Endothelial cell of umbilical vein (primary cell): ENCODE measurements around the gene AIG1. TPM values are rescaled to one million over a fixed set of nuclear protein-coding genes. Genes with fewer than 3 reads are reported as not detected.

Source experiments
- BruUV-seq: library from RNA; stranded (reverse); fragments of 400-500 nt; replicated peaks from 2 replicates; lab custom pipeline; 2021; lab: Mats Ljungman, UMichigan
- CTCF ChIA-PET: fragments of 300-600, 350-600 bp; sonication (Branson Sonifier 250); formaldehyde crosslinking; loops from one replicate; lab custom pipeline; 2021; ENCODE audit warnings: antibody characterized with exemption, inconsistent platforms; lab: Charles Lee
- POLR2A ChIA-PET: fragments of 300-600, 350-600 bp; sonication (Branson Sonifier 250); formaldehyde crosslinking; loops from one replicate; lab custom pipeline; 2021; ENCODE audit warnings: antibody characterized with exemption, inconsistent platforms; lab: Charles Lee
- DNase-seq: peaks from one replicate; pipeline ENCODE4 v3.0.0-alpha.2; 2011; ENCODE audit warnings: low read depth, low spot score
- FAIRE-seq: peaks from 2 replicates; lab custom pipeline; 2011; peaks lifted over from hg19 to GRCh38; lab: Jason Lieb, UNC
- H2AFZ ChIP-seq: 2 replicates; pipeline ENCODE4 v1.6.0; 2012; ENCODE audit warnings: low read depth, low read length, control low read depth, inconsistent platforms
- H3K27ac ChIP-seq: 2 replicates; pipeline ENCODE4 v1.5.1; 2011; ENCODE audit warnings: low read depth, mild to moderate bottlenecking, control low read depth, low read length, moderate library complexity; ENCODE audit not compliant: insufficient read depth
- H3K27me3 ChIP-seq, 2 experiments: 2 replicates each; pipeline versions ENCODE4 v1.6.0 to v1.6.1; 2011; ENCODE audit warnings: low read length in 2 of 2, mixed read lengths in 1 of 2; ENCODE audit not compliant: control insufficient read depth in 2 of 2, insufficient read depth in 2 of 2
- H3K36me3 ChIP-seq, 2 experiments: 2 replicates in 1 of 2; 3 replicates in 1 of 2; pipeline ENCODE4 v1.5.1; 2011; ENCODE audit warnings: low read length in 2 of 2, mild to moderate bottlenecking in 1 of 2, moderate library complexity in 1 of 2; ENCODE audit not compliant: control insufficient read depth in 2 of 2, insufficient read depth in 2 of 2; ENCODE audit errors: extremely low read depth in 1 of 2
- H3K4me1 ChIP-seq: 3 replicates; pipeline ENCODE4 v1.5.1; 2011; ENCODE audit warnings: mild to moderate bottlenecking, low read length; ENCODE audit not compliant: control insufficient read depth, insufficient read depth; ENCODE audit errors: extremely low read depth
- H3K4me2 ChIP-seq: 2 replicates; pipeline ENCODE4 v1.6.1; 2011; ENCODE audit warnings: low read length, control low read depth, mixed read lengths; ENCODE audit not compliant: insufficient read depth
- H3K4me3 ChIP-seq, 3 experiments: fragments of 200-600 bp in 1 of 3; sonication (generic), shearing (Covaris generic) in 1 of 3; replicated peaks in 1 of 3; 2 replicates each; pipeline ENCODE4 v1.5.1; 2011 to 2016; ENCODE audit warnings: control low read depth in 3 of 3, low read length in 3 of 3, mild to moderate bottlenecking in 2 of 3, inconsistent platforms in 1 of 3, low read depth in 1 of 3, moderate library complexity in 1 of 3; ENCODE audit not compliant: insufficient read depth in 1 of 3
- H3K79me2 ChIP-seq: 2 replicates; pipeline ENCODE4 v1.6.0; 2012; ENCODE audit warnings: low read length, inconsistent platforms; ENCODE audit not compliant: control insufficient read depth, insufficient read depth
- H3K9ac ChIP-seq: replicated peaks from 2 replicates; pipeline ENCODE3; 2011; ENCODE audit warnings: low read length, control low read depth; ENCODE audit not compliant: insufficient read depth; ENCODE audit errors: extremely low read depth
- H3K9me1 ChIP-seq: replicated peaks from 3 replicates; pipeline ENCODE4 v1.6.0; 2011; ENCODE audit warnings: mild to moderate bottlenecking, low read length; ENCODE audit not compliant: control insufficient read depth, insufficient read depth; ENCODE audit errors: extremely low read depth
- H3K9me3 ChIP-seq: replicated peaks from 2 replicates; pipeline ENCODE4 v1.5.1; 2012; ENCODE audit warnings: low read length, inconsistent platforms; ENCODE audit not compliant: control insufficient read depth, insufficient read depth
- H4K20me1 ChIP-seq: replicated peaks from 2 replicates; pipeline ENCODE3; 2011; ENCODE audit warnings: mild to moderate bottlenecking, low read length; ENCODE audit not compliant: control insufficient read depth, insufficient read depth; ENCODE audit errors: extremely low read depth
- CTCF ChIP-seq, 2 donors: IDR thresholded peaks; 1 replicate in 1 of 2; 2 replicates in 1 of 2; pipeline ENCODE4 v1.5.1; 2011; ENCODE audit warnings: low read length in 2 of 2, mild to moderate bottlenecking in 2 of 2, moderate library complexity in 2 of 2, control low read depth in 1 of 2, inconsistent platforms in 1 of 2, low read depth in 1 of 2; ENCODE audit not compliant: insufficient read depth in 1 of 2; ENCODE audit errors: extremely low read depth in 1 of 2
- EZH2 ChIP-seq: IDR thresholded peaks from 2 replicates; pipeline ENCODE4 v1.6.1; 2012; ENCODE audit warnings: borderline replicate concordance, low read depth, mild to moderate bottlenecking, moderate library complexity, low read length, inconsistent platforms; ENCODE audit not compliant: severe bottlenecking
- FOS ChIP-seq: IDR thresholded peaks from 2 replicates; pipeline ENCODE4 v1.6.1; 2011; ENCODE audit warnings: mild to moderate bottlenecking, low read length, moderate library complexity, borderline replicate concordance; ENCODE audit not compliant: insufficient read depth
- GATA2 ChIP-seq: IDR thresholded peaks from 2 replicates; pipeline ENCODE4 v1.7.0; 2011; ENCODE audit warnings: low read depth, mild to moderate bottlenecking, moderate library complexity, mixed read lengths, low read length; ENCODE audit not compliant: insufficient read length, insufficient read depth
- JUN ChIP-seq: IDR thresholded peaks from 2 replicates; pipeline ENCODE4 v1.6.1; 2011; ENCODE audit warnings: borderline replicate concordance, low read depth; ENCODE audit not compliant: insufficient read length, insufficient read depth
- MYC ChIP-seq: IDR thresholded peaks from one replicate; pipeline ENCODE4 v1.6.1; 2011; ENCODE audit warnings: mild to moderate bottlenecking, low read depth, low read length
- POLR2A ChIP-seq: IDR thresholded peaks from 2 replicates; pipeline ENCODE4 v1.6.1; 2012; ENCODE audit warnings: low read depth, mild to moderate bottlenecking, control low read depth, low read length
- POLR2AphosphoS5 ChIP-seq: IDR thresholded peaks from 2 replicates; pipeline ENCODE4 v1.6.1; 2012; ENCODE audit warnings: low read depth, mild to moderate bottlenecking, control low read depth, low read length, moderate library complexity; ENCODE audit not compliant: insufficient read depth
- dilution Hi-C: fragments of 300-500 bp; cut with MboI; formaldehyde crosslinking; loops from one replicate; pipeline ENCODE4 v1.15.0; 2019; ENCODE audit warnings: low sequenced_read_pairs; ENCODE audit not compliant: extremely low pct_ligation_motif_present
- intact Hi-C: fragments of 100-400 bp; cut with micrococcal nuclease; formaldehyde crosslinking; loops from one replicate; pipeline ENCODE4 v1.10.0; 2022
- polyA plus RNA-seq, 4 experiments: library from polyadenylated mRNA; depleted of rRNA in 3 of 4; stranded (reverse) in 3 of 4; unstranded in 1 of 4; fragments of >200 nt; gene quantifications; 2 replicates each; pipeline versions ENCODE4 v1.2.1 to v1.2.3, GENCODE V29; 2011 to 2012; ENCODE audit warnings: missing spikeins in 1 of 4
- total RNA-seq: library from RNA; stranded (reverse); gene quantifications from 2 replicates; pipeline ENCODE4 v1.2.3, GENCODE V29; 2021
- TF ChIP-seq, protein P1 (sequence below): IDR thresholded peaks from 2 replicates; pipeline ENCODE4 v1.6.1; 2011; ENCODE audit not compliant: insufficient read depth, insufficient read length

Gene AIG1
- total and polyA plus RNA-seq, 2 donors (not counting 3 experiments of a cell fraction or from before 2014, with no cell fraction given): 17.7 to 22.7 TPM

DNA sequence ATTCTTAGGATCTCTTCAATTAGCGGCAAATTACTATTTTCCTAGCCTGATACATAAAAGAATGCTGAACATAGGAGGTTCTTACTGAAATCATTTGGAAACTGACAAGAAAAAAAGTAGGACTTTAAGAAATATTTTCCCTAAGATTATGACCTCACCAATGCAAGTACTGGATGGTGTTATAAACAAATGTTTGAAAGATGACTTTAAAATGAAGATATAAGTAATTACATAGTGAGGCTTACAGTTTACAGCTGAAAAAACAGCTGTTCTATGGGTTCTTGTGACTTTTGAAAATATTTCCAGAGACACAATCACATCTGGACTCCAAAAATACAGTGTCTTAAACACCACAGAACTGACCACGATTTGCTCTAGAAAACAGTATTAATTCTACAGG is 324.9 kb downstream of the AIG1 start:
- Histone ChIP-seq H3K36me3 (no peaks in the 10 kb centered on the region), H3K9me1 (no peaks in the 10 kb centered on the region), H3K4me2 (no peak overlapping the region), H3K27me3 (peaks cover 5 to 12% of the 10 kb centered on the region in 2 experiments), H3K9me3 (no peaks in the 10 kb centered on the region), H3K4me1 (no peaks in the 10 kb centered on the region), H3K27ac (no peak overlapping the region), H2AFZ (no peak overlapping the region), H4K20me1 (no peaks in the 10 kb centered on the region), H3K4me3 (no peak overlapping the region), H3K9ac (no peak overlapping the region), H3K79me2 (no peaks in the 10 kb centered on the region)
- intact Hi-C loops: no loop called here
- ChIA-PET POLR2A (interaction anchor here (0.7 kb wide), 1 partner anchor 42 kb away, joined by 3 read pairs; no protein-coding TSS in a partner anchor), CTCF (no interaction called here)
- no peak for TF ChIP-seq JUN
- dilution Hi-C loops: no loop called here
- FAIRE-seq (no peak), DNase-seq (no peak)
- no TSS peak for BruUV-seq

DNA sequence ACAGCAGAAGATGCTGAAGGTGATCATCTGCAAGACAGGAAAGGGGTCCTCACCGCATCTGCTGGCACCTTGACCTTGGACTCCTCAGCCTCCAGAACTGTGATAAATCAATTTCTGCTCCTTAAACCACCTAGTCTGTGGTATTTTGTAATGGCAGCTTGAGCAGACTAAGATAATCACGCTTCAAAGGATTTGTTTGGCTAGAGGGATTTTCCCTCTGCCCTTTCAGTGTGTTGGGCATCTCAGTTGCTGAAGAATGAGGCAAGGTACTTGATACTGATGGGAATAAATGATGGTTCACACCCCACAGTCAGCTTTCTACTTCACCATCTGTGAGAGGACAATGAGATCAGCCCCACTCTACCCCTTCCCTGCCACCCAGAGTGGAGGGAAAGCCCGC is 329.6 kb downstream of the AIG1 start:
- peaks cover 2 to 3% of the 10 kb centered on the region in 2 experiments for H3K27me3 ChIP-seq
- no peaks in the 10 kb centered on the region for H3K79me2 ChIP-seq
- POLR2A ChIA-PET: no interaction called here
- H3K27ac ChIP-seq: no peak overlapping the region
- intact Hi-C loops: no loop called here
- no peak for DNase-seq
- H4K20me1 ChIP-seq: no peaks in the 10 kb centered on the region
- H3K4me2 ChIP-seq: no peak overlapping the region
- H3K9ac ChIP-seq: no peak overlapping the region
- H3K4me1 ChIP-seq: no peaks in the 10 kb centered on the region
- no peak overlapping the region for H2AFZ ChIP-seq
- no peaks in the 10 kb centered on the region for H3K36me3 ChIP-seq
- no peaks in the 10 kb centered on the region for H3K9me1 ChIP-seq
- CTCF ChIA-PET: no interaction called here
- dilution Hi-C loops: no loop called here
- H3K4me3 ChIP-seq: no peak overlapping the region
- BruUV-seq: no TSS peak
- no peak for FAIRE-seq
- no peaks in the 10 kb centered on the region for H3K9me3 ChIP-seq
- no peak for TF ChIP-seq CTCF (IDR thresholded peaks at IDR 0.05; ENCODE audit: extremely low read depth in 1 of 2, insufficient read depth in 1 of 2, low read depth in 1 of 2, low read length in 2 of 2)
- TF ChIP-seq EZH2: no peak
- no peak for TF ChIP-seq POLR2AphosphoS5
- no peak for TF ChIP-seq POLR2A
- TF ChIP-seq, protein P1, sequence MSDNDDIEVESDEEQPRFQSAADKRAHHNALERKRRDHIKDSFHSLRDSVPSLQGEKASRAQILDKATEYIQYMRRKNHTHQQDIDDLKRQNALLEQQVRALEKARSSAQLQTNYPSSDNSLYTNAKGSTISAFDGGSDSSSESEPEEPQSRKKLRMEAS: no peak
- TF ChIP-seq FOS: no peak
- no peak for TF ChIP-seq MYC
- TF ChIP-seq JUN: no peak
- TF ChIP-seq GATA2: no peak
